ENCODE data around the gene CRB2.

CRB2 gene

GRCh38 chr9:123311250-123311752, 44.7 kb upstream of the CRB2 start:
- TF ChIP-seq REST (IDR thresholded peaks at IDR 0.05; ENCODE audit: insufficient replicate concordance, low read depth) (no peak), CTCF (IDR thresholded peaks at IDR 0.05; ENCODE audit: insufficient read depth, low read length) (no peak), POLR2AphosphoS5 (IDR thresholded peaks at IDR 0.05; ENCODE audit: low read depth) (no peak), SPI1 (IDR thresholded peaks at IDR 0.05; ENCODE audit: borderline replicate concordance, low read depth) (no peak), GABPA (IDR thresholded peaks at IDR 0.05; ENCODE audit: low read depth) (no peak)
- DNase-seq (ENCODE audit: low read depth in 1 of 2, low spot score in 1 of 2): no peak
- no peaks in the 10 kb centered on the region for H3K27me3 ChIP-seq (ENCODE audit: insufficient read depth, poor library complexity, severe bottlenecking)
- H3K27ac ChIP-seq (replicated peaks): no peak overlapping the region
- H3K4me3 ChIP-seq (replicated peaks; ENCODE audit: insufficient read depth, low read length): no peak overlapping the region

GRCh38 chr9:123312306-123312877, 43.6 kb upstream of the CRB2 start:
- Histone ChIP-seq H3K4me3 (replicated peaks; ENCODE audit: insufficient read depth, low read length) (no peak overlapping the region), H3K27me3 (ENCODE audit: insufficient read depth, poor library complexity, severe bottlenecking) (no peaks in the 10 kb centered on the region), H3K27ac (replicated peaks) (no peak overlapping the region)
- no peak for DNase-seq (ENCODE audit: low read depth in 1 of 2, low spot score in 1 of 2)
- no peak for TF ChIP-seq GABPA (IDR thresholded peaks at IDR 0.05; ENCODE audit: low read depth)
- TF ChIP-seq REST (IDR thresholded peaks at IDR 0.05; ENCODE audit: insufficient replicate concordance, low read depth): no peak
- TF ChIP-seq POLR2AphosphoS5 (IDR thresholded peaks at IDR 0.05; ENCODE audit: low read depth): no peak
- TF ChIP-seq SPI1 (IDR thresholded peaks at IDR 0.05; ENCODE audit: borderline replicate concordance, low read depth): no peak
- no peak for TF ChIP-seq CTCF (IDR thresholded peaks at IDR 0.05; ENCODE audit: insufficient read depth, low read length)

GRCh38 chr9:123314617-123315016, 41.4 kb upstream of the CRB2 start:
- TF ChIP-seq POLR2AphosphoS5 (IDR thresholded peaks at IDR 0.05; ENCODE audit: low read depth) (no peak), GABPA (IDR thresholded peaks at IDR 0.05; ENCODE audit: low read depth) (no peak), SPI1 (IDR thresholded peaks at IDR 0.05; ENCODE audit: borderline replicate concordance, low read depth) (no peak), CTCF (IDR thresholded peaks at IDR 0.05; ENCODE audit: insufficient read depth, low read length) (no peak), REST (IDR thresholded peaks at IDR 0.05; ENCODE audit: insufficient replicate concordance, low read depth) (no peak)
- DNase-seq (ENCODE audit: low read depth in 1 of 2, low spot score in 1 of 2): no peak
- Histone ChIP-seq H3K27me3 (ENCODE audit: insufficient read depth, poor library complexity, severe bottlenecking) (no peaks in the 10 kb centered on the region), H3K27ac (replicated peaks) (no peak overlapping the region), H3K4me3 (replicated peaks; ENCODE audit: insufficient read depth, low read length) (no peak overlapping the region)
